ENCODE measurements around the gene CLTCL1. TPM values are rescaled to one million over a fixed set of nuclear protein-coding genes. Genes with fewer than 3 reads are reported as not detected.

The CLTCL1 gene
- total RNA-seq, 1 experiment from 2014 or later, result 7.1 TPM

DNA sequence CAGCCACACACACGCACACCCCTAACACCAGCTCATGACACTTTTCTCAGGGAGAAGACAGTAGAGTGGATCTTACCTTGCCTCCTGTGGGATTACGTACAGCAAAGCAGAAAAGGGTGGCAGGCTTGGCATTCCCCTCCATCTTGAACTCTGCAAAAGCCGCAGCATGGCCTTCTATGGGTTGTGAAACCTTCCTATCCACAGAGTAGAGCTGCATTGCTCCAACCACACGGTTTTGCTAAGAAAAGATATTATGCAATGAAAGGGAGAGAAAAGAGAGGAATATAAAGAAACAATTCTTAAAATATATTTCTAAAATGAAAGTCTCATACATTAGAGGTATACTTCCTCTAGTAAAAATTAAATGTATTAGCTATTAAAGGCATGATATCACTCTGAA, 48.8 kb downstream of the CLTCL1 start:
- no peak for DNase-seq (ENCODE audit: low read depth, low spot score)
- intact Hi-C loops (cut with micrococcal nuclease), result no loop called here
- ChIA-PET RAD21 (ENCODE audit: low non-redundant PET in 1 of 2, low total read pairs in 2 of 2, uncharacterized antibody in 2 of 2, unreplicated experiment in 2 of 2) (no interaction called here), CTCF (no interaction called here), POLR2A (no interaction called here)
- Histone ChIP-seq H2AFZ (ENCODE audit: low read depth, low read length, poor library complexity, severe bottlenecking) (no peak overlapping the region), H3K4me1 (ENCODE audit: control insufficient read depth in 1 of 2, insufficient read depth in 2 of 2, low read length in 2 of 2) (no peaks in the 10 kb centered on the region), H3K36me3 (ENCODE audit: control insufficient read depth in 1 of 2, insufficient read depth in 2 of 2, low read length in 2 of 2) (no peaks in the 10 kb centered on the region), H3K4me3 (replicated peaks in 1 of 2; ENCODE audit: low read depth in 1 of 2, low read length in 2 of 2) (no peak overlapping the region), H3K9ac (ENCODE audit: low read length) (no peak overlapping the region), H3K9me2 (ENCODE audit: insufficient read depth) (no peaks in the 10 kb centered on the region), H3K27me3 (ENCODE audit: insufficient read depth, low read length) (no peaks in the 10 kb centered on the region), H3K27ac (ENCODE audit: low read depth, low read length) (no peak overlapping the region), H3K79me2 (ENCODE audit: insufficient read depth, low read length) (no peaks in the 10 kb centered on the region), H4K20me1 (ENCODE audit: insufficient read depth) (no peaks in the 10 kb centered on the region), H3K9me3 (ENCODE audit: control insufficient read depth in 1 of 2, insufficient read depth in 1 of 2, low read depth in 1 of 2, low read length in 2 of 2) (no peaks in the 10 kb centered on the region), H3K4me2 (ENCODE audit: low read length) (no peak overlapping the region)
- ATAC-seq, result no peak
- TF ChIP-seq EZH2 (IDR thresholded peaks at IDR 0.05) (no peak), EGR1 (IDR thresholded peaks at IDR 0.05; ENCODE audit: low read depth) (no peak), YY1 (IDR thresholded peaks at IDR 0.05; ENCODE audit: extremely low read depth, insufficient replicate concordance, low read depth, low read length) (no peak), POLR2AphosphoS5 (IDR thresholded peaks at IDR 0.05; ENCODE audit: low read depth, low read length) (no peak), SRF (IDR thresholded peaks at IDR 0.05; ENCODE audit: low read depth) (no peak), RAD21 (IDR thresholded peaks at IDR 0.05; ENCODE audit: low read depth) (no peak), SP1 (IDR thresholded peaks at IDR 0.05; ENCODE audit: low read depth) (no peak), JUND (IDR thresholded peaks at IDR 0.05) (no peak), MAX (IDR thresholded peaks at IDR 0.05) (no peak), ELF1 (IDR thresholded peaks at IDR 0.05; ENCODE audit: borderline replicate concordance, low read depth) (no peak), TCF7L2 (IDR thresholded peaks at IDR 0.05; ENCODE audit: borderline replicate concordance, extremely low read depth, insufficient read depth, insufficient read length) (no peak), SIN3A (IDR thresholded peaks at IDR 0.05; ENCODE audit: low read depth) (no peak), ZNF274 (IDR thresholded peaks at IDR 0.05; ENCODE audit: low read depth, low read length) (no peak), POLR2A (IDR thresholded peaks at IDR 0.05; ENCODE audit: borderline replicate concordance, extremely low read depth, insufficient read depth, insufficient read length) (no peak)
- TF ChIP-seq, protein P1, sequence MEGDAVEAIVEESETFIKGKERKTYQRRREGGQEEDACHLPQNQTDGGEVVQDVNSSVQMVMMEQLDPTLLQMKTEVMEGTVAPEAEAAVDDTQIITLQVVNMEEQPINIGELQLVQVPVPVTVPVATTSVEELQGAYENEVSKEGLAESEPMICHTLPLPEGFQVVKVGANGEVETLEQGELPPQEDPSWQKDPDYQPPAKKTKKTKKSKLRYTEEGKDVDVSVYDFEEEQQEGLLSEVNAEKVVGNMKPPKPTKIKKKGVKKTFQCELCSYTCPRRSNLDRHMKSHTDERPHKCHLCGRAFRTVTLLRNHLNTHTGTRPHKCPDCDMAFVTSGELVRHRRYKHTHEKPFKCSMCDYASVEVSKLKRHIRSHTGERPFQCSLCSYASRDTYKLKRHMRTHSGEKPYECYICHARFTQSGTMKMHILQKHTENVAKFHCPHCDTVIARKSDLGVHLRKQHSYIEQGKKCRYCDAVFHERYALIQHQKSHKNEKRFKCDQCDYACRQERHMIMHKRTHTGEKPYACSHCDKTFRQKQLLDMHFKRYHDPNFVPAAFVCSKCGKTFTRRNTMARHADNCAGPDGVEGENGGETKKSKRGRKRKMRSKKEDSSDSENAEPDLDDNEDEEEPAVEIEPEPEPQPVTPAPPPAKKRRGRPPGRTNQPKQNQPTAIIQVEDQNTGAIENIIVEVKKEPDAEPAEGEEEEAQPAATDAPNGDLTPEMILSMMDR (IDR thresholded peaks at IDR 0.05 in 2 of 3, conservative IDR thresholded peaks at IDR 0.05 in 1 of 3; ENCODE audit: borderline replicate concordance in 1 of 3, insufficient read depth in 1 of 3, low read depth in 2 of 3, low read length in 2 of 3), result no peak
- no TSS peak for BruUV-seq (replicated peaks)
